GM12891 (cell line): Measurements from ENCODE around the gene CUL7.

ENCODE experiments used
- POLR2A ChIP-seq: IDR thresholded peaks from 2 replicates; pipeline ENCODE4 v1.6.1; 2011; ENCODE audit warnings: low read depth, low read length, control low read depth
- POLR2AphosphoS5 ChIP-seq: IDR thresholded peaks from 2 replicates; pipeline ENCODE4 v1.6.1; 2011; ENCODE audit warnings: low read depth, low read length, control low read depth
- TAF1 ChIP-seq: IDR thresholded peaks from 2 replicates; pipeline ENCODE4 v1.6.1; 2011; ENCODE audit warnings: low read depth, low read length, control low read depth

GRCh38 chr6:43034190-43034525 lies 19.5 kb downstream of the CUL7 start:
- TF ChIP-seq POLR2A, result no peak
- no peak for TF ChIP-seq POLR2AphosphoS5
- no peak for TF ChIP-seq TAF1
